HG03558 (cell line): ENCODE measurements around the gene PRLH.
"Not testable (repeated sequence)": the region's sequence is repeated elsewhere in the genome, so short reads cannot be mapped to it uniquely, and the experiment has no call there.

Experiments used
- ATAC-seq: cut with Tn5 transposase; IDR thresholded peaks from one replicate; pipeline ENCODE4 v1.9.1; 2021; ENCODE audit warnings: moderate number of reproducible peaks; ENCODE audit not compliant: unreplicated experiment; ENCODE audit errors: extremely low read depth

Gene PRLH

DNA sequence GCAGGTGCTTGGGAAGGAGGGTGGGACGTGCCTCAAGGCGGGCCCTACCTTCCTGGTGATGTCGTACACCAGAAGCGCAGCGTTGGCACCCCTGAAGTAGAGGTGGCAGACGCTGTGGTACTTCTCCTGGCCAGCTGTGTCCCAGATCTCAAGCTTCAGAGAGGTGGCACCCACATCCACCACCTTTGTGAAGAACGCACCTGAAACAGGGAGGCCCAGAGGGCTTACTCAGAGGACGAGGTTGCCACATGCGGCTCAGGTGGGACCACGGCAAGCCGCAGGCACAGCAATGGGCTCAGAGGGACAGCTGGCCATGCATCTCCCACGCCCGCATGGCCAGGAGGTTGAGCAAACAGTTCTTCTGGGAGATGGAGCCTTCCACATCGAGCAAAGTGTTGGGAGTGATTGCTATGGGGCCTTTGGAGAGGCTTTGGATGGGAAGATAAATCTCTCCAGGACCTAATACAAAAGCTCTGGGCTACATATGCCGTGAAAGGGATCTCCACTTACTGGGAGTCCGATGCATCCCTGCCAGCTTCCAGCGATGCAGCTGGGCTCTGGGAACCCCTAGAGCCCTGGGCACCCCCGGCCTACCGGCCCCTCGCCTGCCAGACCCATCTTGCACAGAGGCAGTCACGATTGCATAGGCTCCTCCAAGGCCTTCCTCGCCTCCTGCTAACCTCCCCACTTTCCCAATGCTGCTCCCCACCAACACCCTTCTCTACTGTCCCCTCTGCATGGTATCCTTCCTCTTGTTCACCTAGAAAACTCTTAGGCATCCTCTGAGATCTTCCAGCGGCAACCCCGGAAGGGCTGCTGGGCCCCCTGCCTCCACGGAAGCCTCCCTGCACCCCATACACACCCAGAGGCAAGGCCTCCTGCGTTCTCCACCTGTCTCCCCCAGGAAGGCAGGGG is 11.8 kb downstream of the PRLH start:
- no peak for ATAC-seq

GRCh38 chr2:237581326-237581725 is 15.0 kb downstream of the PRLH start:
- ATAC-seq = no peak

DNA sequence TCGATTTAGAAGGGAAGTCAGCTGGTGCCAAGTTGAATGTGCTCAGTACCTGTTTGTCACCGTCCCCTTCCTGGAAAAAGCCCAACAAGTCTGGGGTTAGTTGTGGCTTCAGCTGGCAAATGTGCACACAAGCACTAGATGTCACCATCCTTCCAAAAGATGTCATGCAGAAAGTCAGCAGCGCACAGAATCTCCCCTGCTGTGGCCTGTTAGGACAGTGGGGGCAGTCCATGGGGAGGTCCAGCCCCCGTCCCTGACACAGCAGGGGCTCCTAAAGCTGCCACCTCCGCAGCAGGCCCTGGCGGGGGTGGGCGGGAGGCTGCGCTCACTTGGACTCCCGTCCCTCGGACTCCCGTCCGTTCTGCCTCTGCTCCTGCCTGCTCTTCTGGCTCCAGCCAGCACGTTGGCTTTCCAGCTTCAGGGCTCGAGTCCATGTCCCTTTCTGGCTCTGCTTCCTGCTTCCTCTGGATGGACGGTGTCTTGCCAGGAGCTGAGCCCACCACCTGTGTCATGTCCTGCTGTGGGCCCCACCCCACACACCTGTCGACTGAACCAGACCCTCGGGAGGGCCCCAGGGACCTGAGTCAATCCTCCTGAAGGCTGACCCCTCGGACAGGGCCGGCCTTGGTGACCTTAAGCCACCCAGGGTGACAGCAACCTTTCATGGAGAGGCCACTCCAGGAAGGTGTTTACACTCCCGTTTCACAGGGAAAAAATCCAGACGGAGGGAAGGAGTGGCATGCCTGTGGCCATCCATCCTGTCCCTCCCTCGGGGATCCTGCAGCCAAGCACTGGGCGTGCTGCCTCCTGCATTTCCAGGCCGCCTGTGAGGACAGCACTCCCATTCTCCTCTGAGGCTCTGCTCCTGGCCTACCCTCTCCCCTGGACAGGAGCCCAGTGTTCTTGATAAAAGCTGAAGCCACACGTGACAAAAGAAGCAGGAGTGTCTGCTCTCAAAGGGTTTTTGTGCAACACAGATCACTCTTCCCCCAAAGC is 15.7 kb downstream of the PRLH start:
- ATAC-seq = no peak

DNA sequence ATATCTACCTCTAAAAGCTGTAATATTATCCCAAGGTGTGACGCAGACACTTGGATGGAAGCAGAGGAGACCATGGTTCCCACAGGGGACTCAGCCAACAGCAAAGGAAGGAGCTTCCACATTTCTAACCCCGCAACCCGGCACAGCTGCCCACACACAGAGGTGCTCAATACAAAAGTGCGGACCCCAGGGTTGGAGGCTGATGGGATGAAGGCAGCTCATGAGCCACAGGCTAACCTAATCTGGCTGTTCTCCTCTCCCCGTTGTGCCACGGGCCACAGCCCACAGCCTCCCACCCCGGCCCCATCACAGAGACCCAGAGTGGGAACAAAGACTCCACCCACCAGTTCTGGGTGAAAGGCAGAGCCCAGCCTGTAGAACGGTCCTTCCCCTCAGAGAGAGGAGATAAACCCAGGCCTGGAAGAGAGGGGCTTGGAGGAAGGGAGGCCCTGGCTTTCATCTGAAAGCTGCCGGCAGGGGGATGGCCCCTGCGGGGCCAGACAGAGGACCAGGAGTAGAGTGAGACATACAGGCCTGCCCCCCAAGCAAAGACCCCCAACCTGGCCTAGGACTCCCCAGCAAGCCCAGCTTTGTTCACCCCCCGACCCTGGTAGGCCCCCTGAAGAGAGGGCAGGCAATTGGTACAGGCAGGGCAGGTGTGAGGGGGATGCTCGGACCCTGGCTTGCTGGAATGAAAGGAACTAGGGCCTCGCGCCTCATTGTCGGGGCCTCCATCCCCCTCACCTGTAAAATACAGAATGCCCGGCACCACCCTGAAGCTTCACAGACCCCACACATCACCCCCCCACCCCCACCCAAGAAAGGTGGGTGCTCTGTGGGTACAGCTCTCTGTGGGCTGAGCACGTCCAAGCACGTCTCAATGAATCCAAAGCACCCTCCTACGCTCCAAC is 17.3 kb downstream of the PRLH start:
- ATAC-seq = no peak

GRCh38 chr2:237585590-237586221 is 19.3 kb downstream of the PRLH start:
- ATAC-seq = no peak

GRCh38 chr2:237588044-237588696 is 21.8 kb downstream of the PRLH start:
- ATAC-seq = no peak

GRCh38 chr2:237590272-237591140 is 24.1 kb downstream of the PRLH start, which contains the start of gene RAB17:
Gene RAB17, minus strand, starts transcription at chr2:237590734. Its CDS starts 4,580 bp downstream, at chr2:237586154.
- ATAC-seq = no peak

DNA sequence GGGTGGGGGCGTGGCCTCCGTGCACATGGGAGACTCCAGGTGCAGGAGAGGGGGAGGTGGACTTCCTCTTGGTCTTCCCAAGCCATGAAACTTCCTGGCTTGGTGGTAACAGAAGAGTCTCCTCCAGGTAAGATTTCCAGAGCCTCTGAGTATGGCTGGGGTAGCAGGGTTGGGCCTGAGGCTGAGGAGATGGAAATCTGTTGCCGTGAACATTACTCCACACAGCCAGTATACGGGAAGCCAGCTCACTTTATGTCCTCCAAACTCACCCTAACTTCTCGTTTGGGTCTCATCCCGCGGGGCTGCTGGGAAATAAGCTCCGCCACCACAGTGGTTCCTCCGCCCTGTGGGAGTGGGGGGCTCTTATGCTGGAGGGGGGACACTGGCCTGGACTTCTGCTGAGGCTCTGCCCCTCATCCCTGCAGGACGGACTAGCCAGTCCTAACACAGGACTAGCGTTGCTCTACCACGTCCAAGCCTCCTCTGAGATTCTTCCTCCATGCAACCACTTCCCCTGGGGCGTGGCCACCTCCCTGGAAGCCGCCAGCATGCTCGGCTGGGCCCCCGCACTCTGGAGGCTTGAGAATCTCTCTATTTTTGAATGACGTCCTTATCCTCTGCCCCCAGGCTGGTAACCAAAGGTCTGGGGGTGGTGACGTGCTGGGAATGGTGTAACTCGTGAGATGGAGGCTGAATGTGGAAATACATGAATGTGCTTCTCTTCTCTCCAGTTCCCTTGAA is 24.9 kb downstream of the PRLH start:
- no peak for ATAC-seq

GRCh38 chr2:237592425-237592980 is 26.1 kb downstream of the PRLH start:
- ATAC-seq = no peak

DNA sequence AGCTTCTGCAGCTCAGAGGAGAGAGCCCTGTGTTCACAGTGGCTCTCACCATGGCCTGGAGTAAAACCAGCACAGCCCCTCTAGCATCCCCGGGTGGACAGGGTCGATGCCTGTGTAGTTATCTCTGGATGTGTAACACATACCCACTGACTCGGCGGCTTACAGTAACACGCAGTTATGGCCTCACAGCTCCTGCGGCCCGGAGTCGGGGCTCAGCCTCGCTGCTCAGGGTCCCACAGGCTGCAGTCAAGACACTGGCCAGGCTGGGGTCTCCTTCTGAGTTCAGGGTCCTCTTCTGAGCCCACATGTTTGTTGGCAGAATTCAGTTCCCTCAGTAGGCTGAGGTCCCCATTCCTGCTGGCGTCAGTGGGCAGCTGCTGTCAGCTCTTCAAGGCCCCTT is 26.7 kb downstream of the PRLH start:
- no peak for ATAC-seq

DNA sequence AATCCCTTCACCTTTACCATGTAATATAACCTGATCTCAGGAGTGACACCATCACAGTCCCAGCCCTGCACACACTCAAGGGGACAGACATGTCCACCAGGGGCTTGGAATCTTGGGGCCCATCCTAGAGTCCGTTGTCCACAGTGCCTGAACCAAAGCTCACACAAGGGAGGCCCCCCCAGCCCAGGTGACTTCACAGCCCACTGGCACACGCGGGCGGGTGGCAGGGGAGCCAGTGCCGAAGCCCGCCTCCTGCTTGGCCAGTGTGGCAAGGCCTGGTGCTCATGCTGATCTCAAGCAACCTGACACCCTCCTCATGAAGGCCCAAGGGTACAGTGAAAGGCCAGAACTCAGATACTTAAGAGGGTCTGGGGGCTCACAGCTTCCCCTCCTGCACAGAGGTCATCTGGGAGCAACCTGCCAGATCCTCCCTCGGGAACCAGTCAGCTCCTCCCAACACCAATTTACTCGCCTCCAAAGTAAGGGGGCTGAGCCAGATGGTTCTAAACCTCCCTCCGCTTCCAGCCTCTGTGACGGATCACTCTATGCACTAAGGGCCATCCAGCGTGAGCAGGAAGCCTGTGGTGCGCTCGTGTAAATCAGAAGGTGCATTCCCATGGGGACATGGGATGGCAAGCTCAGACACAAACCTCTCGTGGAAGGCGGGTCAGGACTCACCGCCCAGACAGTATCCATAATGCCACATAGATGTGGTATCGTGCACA is 27.4 kb downstream of the PRLH start:
- ATAC-seq = no peak

DNA sequence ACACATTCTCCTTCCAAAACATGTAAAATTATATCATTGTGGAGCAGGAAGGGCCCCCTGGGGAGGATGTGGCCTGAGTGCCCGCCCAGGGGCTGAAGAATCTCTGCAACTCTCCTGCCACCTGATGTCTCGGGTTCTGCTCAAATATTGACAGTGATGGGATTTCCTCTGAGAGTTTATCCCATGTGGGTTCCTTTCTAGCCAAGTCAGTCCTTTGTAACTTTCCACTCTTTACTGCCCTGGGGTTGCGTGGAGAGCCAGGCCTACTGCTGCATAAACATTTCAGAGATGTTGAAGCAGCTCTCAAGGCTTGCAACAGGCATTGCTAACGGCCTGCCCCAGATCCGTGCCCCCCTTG is 28.1 kb downstream of the PRLH start:
- ATAC-seq = no peak

DNA sequence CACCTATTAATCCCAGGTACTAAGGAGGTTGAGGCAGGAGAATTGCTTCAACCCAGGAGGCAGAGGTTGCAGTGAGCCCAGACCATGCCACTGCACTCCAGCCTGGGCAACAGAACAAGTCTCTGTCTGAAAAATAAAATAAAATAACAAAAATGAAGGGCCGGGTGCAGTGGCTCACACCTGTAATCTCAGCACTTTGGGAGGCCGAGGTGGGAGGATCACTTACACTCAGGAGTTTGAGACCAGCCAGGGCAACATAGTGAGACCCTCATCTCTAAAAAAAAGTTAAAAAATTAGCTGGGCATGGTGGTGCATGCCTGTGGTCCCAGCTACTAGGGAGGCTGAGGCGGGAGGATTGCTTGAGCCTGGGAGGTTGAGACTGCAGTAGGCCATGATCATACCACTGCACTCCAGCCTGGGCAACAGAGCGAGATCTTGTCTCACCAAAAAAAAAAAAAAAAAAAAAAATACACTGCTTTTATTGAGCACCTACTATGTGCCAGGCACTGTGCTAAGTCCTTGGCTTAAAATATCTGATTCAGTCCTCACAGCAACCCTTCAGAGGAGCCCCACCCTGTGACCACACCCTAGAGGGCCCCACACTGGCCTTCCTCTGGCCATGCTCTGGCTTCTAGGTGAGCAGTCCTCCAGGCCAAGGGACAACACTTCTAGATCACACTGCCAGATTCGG is 29.6 kb downstream of the PRLH start:
- not testable (repeated sequence) for ATAC-seq

DNA sequence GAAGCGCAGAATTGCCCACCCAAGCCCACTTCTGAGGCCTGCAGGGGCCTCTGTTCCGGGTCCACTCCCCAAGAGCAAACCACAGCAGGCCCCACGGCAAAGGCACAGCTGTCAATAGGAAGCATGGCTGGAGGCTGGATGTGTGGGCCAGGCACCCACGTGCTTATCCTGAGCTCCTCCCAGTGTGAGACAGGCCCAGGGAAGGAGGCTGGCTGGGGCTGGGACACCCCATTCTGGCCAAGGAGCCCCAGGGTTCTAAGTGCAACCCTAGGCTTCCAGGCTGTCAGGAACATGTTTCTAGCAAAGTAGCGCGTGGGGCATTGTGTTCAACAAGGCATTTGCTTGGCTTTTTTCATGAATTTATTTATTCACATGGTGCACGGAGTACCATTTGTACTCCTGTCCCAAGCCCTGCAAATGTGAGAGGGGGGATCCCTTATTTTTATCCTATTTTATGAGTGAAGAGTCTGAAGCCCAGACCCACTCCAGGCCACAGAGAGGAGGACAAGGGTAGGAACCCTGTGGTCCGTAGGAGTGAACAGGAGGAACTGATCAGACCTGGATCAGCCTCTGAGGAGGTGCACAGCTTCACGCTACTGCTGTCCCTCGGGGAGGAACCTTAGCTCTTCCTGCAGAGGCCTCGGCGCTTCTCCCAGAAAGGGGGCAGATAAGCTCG is 30.3 kb downstream of the PRLH start:
- ATAC-seq = no peak
